22Rv1 (cell line): Measurements from ENCODE around the gene CACNA1C.

Source experiments
- CTCF ChIP-seq: fragments of 450-650 bp; IDR thresholded peaks from 2 replicates; pipeline ENCODE4 v1.5.1; 2017; ENCODE audit warnings: mild to moderate bottlenecking
- ZFX ChIP-seq: fragments of 450-650 bp; IDR thresholded peaks from 2 replicates; pipeline ENCODE4 v1.6.1; 2017; ENCODE audit warnings: antibody characterized with exemption, borderline replicate concordance

GRCh38 chr12:2745655-2746054, 692.9 kb downstream of the CACNA1C start:
- TF ChIP-seq CTCF (no peak), ZFX (no peak)
